GM12801 (cell line): ENCODE measurements around the gene GRP.

ENCODE experiments used
- CTCF ChIP-seq: IDR thresholded peaks from one replicate; pipeline ENCODE4 v1.5.1; 2011; ENCODE audit warnings: control low read depth; ENCODE audit not compliant: insufficient read length; ENCODE audit errors: extremely low read depth

The GRP gene

GRCh38 chr18:59219672-59220163 is at the start of gene GRP:
Gene GRP (plus strand): TSS chr18:59220158. CDS start chr18:59220266, 108 bp downstream.
- no peak for TF ChIP-seq CTCF

- TF ChIP-seq CTCF = no peak
These were observed 47.2 kb upstream of the GRP start for GRCh38 chr18:59172664-59173249.

- TF ChIP-seq CTCF = no peak
These were observed 42.5 kb upstream of the GRP start for GRCh38 chr18:59177485-59177884.

GRCh38 chr18:59180150-59180845 is 39.7 kb upstream of the GRP start:
- TF ChIP-seq CTCF = no peak

GRCh38 chr18:59182673-59183072 is 37.3 kb upstream of the GRP start:
- no peak for TF ChIP-seq CTCF

GRCh38 chr18:59189008-59189407 is 30.9 kb upstream of the GRP start:
- TF ChIP-seq CTCF = no peak

GRCh38 chr18:59189746-59190145 is 30.2 kb upstream of the GRP start:
- no peak for TF ChIP-seq CTCF
